GM10266 (cell line): ENCODE data around the gene ITGAL.

Source experiments
- DNase-seq: peaks from one replicate; pipeline ENCODE4 v3.0.0; 2012; ENCODE audit errors: extremely low spot score
- TF ChIP-seq, protein P1 (sequence below): IDR thresholded peaks from 2 replicates; pipeline ENCODE4 v1.5.1; 2012; ENCODE audit warnings: mild to moderate bottlenecking, low read depth; ENCODE audit not compliant: control insufficient read depth, insufficient read depth; ENCODE audit errors: missing control alignments

ITGAL gene

DNA sequence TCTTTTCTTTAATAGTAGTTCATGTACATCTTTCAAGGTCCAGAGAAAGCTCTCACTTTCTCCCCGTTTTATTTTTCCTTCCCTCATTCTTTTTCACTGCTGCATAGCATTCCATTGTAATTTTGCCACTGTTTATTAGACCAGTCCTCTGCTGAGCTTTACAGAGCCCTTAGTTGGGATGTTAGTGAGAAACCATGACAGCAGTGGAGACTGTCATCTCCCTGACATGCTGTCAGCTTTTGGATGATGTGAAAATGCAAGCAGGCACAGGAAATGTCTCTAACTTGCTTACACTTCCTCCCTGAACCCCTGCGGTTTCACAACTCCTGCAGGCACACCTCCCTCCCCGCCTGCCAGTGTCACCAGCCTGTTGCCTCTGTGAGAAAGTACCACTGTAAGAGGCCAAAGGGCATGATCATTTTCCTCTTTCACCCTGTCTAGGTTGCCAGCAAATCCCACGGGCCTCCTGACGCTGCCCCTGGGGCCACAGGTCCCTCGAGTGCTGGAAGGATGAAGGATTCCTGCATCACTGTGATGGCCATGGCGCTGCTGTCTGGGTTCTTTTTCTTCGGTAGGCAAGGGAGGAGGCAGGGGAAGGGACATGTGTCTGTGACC, at the start of gene ITGAL:
TSS of gene ITGAL (plus strand) at position 415 of the 615 bp plus-strand sequence. CDS start at position 511, 96 bp downstream.
- DNase-seq: peak; percentile 80
- TF ChIP-seq, protein P1, sequence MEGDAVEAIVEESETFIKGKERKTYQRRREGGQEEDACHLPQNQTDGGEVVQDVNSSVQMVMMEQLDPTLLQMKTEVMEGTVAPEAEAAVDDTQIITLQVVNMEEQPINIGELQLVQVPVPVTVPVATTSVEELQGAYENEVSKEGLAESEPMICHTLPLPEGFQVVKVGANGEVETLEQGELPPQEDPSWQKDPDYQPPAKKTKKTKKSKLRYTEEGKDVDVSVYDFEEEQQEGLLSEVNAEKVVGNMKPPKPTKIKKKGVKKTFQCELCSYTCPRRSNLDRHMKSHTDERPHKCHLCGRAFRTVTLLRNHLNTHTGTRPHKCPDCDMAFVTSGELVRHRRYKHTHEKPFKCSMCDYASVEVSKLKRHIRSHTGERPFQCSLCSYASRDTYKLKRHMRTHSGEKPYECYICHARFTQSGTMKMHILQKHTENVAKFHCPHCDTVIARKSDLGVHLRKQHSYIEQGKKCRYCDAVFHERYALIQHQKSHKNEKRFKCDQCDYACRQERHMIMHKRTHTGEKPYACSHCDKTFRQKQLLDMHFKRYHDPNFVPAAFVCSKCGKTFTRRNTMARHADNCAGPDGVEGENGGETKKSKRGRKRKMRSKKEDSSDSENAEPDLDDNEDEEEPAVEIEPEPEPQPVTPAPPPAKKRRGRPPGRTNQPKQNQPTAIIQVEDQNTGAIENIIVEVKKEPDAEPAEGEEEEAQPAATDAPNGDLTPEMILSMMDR: no peak

DNA sequence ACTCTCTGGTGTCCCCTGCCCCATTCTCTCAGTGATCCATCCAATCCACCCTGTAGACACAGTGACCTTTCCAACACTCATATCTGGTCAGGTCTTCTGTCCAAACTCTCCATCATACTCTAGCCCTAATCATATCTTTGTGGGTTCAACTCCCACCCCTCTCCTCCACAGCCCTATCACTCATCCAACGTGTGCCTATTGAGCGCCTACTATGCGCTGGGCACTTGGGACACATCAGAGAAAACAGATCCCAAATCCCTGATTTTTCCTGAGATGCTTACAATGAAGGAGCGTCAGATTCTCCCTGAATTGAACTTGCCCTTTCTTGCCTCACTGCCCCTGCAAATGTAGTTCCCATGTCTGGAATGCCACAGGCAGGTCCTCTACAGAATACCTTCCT, 44.5 kb upstream of the ITGAL start:
- DNase-seq: no peak
- TF ChIP-seq, protein P1: no peak

DNA sequence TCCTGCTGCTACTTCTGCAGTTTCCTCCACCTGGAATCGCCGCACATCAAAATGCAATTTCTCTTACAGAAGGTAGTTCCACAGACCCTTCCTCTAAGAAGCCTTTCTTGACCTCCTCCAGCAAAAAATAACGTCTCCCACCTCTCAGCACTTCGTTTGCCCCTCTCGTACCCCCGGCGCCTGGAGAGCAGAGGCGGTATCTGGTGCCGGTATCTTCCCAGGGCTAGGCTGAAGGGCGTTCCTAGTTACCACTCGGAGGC, 43.2 kb upstream of the ITGAL start:
- no peak for DNase-seq
- TF ChIP-seq, protein P1: no peak

DNA sequence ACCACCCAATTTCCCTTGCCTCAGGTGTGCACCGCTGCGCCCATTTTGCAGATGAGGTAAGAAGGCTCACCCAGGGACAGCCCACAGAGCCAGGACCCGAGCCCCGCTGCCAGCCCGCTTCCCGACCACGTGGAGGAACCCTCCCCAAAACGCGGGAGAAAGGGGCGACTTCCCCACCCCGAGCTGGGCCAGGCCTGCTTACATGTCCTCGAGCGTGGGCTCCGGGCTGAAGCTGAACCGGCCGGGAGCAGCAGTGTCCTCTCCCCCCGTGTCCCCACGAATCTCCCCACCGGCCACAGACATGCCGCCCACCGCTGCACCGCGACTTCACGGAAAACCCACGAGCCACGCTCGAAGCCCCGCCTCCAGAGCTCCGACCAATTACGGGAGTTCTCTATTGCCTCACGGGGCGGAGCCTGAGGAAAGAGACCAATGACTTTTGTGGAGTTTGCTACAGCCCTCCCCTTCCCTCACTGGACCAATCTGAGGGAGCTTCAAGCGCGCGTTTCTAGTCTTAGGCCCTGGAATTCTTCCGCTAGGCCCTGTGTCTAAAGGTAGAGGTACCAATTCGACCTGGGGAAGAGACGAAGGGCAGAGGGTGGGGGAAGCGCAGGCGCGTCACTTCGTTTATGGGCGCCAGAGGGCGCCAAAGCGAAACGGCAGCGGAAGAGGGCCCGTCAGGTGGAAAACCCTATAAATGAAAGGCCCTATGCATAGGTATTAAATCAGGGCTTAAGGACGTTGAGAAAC, 42.7 kb upstream of the ITGAL start, which contains the start of gene DCTPP1:
TSS of gene DCTPP1 (minus strand) at position 353 of the 750 bp plus-strand sequence. CDS start at position 303, 50 bp downstream.
- peak; percentile 91 for DNase-seq
- TF ChIP-seq, protein P1: peak; percentile 82

DNA sequence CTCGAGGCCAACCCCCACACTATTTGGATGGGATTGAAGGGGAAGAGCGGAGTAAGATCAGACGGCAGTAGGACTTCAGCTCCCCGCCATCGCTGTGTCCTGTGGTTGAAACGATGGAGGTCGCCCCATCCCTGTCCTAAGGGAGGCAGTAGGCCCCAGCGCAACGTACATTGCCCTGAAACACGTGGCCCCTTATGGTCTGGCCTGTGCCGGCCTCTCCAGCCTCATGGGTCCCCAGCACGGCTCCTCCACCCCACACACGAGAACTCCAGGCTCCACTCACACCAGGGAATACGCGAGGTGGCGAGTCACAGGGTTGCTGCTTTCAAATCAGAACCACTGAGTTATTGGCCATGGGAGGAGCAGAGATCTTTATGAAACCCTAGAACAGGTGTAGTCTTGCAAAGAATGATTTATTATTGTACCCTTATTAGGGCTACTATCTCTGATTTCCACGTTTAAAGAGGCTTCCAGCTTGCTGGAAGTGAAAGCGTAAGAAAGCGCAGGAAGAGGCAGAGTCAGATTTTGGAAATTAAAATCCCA, 42.0 kb upstream of the ITGAL start:
- TF ChIP-seq, protein P1: peak; percentile 37
- no peak for DNase-seq

DNA sequence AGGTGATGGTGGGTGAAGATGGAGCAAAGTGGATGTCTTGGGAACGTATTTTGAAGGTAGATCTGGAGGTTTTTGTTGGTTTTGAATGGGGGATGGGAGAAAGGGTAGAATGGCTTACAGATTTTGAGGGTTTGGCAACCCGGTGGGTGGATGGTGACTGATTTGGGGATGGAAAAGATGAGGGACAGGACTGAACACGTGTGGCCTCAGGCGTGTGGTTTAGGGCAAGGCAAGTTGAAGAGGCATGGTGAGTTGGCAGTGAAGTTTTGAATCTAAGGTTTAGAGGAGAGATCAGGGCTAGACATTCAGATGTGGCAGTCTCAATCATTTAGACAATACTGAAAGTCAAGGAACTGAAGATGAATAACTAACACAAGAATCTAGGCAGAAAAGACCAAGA, 37.7 kb upstream of the ITGAL start:
- DNase-seq: no peak
- TF ChIP-seq, protein P1: no peak

DNA sequence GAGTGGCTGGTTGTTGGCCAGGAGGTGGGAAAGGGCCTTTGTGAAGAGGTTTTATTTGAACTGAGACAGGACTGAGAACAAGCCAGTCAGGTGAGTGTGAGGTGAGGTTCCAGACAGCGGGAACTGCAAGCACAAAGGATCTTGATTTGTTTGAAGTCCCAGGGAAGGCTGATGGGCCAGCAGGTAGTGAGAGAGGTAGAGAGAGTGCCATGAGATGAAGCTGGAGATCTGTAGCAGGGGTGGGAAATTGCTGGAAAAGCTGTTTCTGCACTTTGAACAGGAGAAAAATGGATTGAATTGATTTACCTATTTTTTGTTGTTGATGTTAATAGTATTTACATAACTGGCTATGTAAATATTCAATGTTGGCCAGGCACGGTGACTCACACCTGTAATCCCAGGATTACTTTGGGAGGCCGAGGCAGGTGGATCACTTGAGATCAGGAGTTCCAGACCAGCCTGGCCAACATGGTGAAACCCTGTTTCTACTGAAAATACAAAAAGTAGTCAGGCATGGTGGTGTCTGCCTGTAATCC, 35.0 kb upstream of the ITGAL start:
- no peak for DNase-seq
- TF ChIP-seq, protein P1: no peak
